HG03103 (cell line): ENCODE results near the gene RBCK1.

Source experiments
- ATAC-seq: cut with Tn5 transposase; IDR thresholded peaks from one replicate; pipeline ENCODE4 v1.9.1; 2021; ENCODE audit warnings: low read depth; ENCODE audit not compliant: unreplicated experiment

The RBCK1 gene

DNA sequence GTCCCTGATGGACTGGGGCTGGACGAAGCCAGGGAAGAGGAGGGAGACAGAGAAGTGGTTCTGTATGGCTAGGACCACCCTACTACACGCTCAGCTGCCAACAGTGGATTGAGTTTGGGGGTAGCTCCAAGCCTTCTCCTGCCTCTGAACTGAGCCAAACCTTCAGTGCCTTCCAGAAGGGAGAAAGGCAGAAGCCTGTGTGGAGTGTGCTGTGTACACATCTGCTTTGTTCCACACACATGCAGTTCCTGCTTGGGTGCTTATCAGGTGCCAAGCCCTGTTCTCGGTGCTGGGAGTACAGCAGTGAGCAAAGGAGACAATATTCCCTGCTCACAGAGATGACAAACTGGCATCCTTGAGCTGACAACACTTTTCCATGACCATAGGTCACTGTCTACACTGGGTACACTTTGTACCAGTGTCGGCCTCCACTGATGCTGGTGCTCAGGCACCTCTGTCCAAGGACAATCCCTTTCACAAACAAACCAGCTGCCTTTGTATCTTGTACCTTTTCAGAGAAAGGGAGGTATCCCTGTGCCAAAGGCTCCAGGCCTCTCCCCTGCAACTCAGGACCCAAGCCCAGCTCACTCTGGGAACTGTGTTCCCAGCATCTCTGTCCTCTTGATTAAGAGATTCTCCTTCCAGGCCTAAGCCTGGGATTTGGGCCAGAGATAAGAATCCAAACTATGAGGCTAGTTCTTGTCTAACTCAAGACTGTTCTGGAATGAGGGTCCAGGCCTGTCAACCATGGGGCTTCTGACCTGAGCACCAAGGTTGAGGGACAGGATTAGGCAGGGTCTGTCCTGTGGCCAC, 11.3 kb upstream of the RBCK1 start:
- no peak for ATAC-seq

DNA sequence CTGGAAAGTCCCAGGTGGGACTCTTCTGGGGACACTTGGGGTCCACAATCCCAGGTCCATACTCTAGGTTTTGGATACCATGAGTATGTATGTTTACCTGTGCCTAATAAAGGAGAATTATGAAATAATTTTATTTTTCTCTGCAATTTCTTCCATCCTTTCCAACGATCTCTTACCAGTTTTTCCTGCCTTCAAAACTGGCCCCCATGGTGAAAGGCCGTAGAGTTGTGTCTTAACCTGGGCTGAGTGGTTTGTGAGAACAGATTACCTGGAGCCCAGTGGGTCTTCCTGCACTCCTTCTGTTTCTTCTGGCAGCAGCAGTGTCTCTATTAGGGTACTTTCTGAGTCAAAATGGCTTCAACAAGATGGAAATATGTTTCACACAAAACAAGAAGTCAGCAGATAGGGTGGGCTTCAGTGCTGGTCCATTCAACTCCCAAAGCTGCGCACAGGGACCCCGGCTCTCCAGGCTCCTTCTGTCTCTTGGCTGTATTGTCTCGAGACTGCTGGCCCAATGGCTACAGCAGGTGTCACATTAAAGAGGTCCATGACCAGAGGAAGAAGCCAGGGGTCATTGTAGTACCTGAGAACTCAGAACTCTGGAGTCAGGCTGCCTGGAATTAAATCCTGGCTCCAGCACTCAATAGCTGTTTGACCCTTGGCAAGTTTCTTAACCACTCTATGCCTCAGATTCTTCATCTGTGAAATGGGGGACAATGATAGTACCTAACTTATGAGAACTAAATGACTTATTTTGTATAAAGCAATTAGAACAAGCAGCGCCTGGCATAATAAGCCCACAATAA, 10.5 kb upstream of the RBCK1 start:
- ATAC-seq, result no peak

DNA sequence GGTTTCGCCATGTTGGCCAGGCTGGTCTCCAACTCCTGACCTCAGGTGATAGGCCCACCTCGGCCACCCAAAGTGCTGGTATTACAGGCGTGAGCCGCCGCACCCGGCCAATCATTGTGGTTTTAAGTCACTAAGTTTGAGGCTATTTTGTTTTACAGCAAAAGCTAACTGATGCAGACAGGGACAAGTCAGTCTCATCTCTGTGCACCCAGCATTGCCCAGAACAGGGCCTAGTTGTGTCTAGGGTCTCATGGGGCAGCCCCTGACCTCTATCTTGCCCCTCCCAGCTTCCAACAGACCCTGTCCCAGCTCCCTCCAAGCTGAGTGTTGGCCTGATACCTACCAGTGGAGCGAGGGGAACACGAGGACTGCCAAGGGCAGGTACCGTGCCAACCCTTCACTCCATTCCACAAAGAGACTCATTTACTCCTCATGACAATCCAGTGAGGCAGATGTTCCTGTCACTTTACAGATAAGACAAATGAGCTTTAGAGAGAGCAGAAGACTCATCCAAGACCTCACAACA, 8.9 kb upstream of the RBCK1 start:
- no peak for ATAC-seq

DNA sequence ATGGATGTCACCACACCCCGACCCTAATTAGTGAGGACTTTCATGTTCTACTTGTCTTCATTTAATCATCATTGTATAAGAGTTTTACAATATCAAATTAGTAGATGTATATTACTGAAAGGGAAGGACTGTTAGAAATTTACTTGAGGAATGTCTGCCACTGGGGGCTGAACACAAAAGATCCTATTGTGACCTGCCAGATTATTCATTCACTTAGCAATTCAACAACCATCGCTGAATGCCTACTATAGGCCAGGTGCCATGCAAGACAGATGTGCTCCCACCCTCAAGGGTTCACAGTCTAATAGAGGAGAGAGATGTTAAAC, 8.0 kb upstream of the RBCK1 start:
- no peak for ATAC-seq

DNA sequence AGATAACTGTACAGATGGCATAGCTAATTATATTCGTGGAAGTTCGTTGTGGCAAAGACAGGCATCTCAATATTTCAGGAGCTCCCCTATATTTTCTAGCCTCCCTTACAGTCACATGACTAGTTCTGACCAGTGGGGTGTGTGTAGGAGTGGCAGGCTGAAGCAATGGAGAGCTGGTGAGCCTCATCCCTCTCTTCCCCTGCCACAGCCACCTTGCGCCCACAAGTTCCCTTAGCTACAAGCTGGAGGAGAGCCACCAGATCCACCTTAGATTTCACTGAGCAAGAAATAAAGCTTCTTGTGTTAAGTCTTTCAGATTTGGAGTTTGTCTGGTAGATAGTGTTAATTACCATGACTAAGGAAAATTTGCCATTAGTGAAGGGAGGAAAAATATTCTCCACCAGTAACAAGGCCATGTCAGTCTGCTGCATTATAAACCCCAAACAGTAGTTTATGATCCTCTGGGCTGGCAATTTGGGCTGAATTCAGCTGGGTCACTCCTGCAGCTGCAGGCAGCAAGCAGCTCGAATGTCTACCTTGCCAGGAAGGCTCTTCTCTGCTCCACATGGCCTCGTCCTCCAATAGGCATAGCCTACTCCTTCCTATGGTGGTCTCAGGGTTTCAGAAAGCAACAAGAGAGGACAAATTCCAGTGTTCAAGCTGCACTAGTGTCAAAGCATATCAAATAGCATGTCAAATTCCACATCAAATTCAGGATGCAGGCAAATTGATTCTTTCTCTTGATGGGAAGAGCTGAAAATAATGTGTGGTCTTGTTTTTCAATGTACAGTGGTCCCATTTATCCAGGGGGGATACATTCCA, 7.4 kb upstream of the RBCK1 start:
- no peak for ATAC-seq

DNA sequence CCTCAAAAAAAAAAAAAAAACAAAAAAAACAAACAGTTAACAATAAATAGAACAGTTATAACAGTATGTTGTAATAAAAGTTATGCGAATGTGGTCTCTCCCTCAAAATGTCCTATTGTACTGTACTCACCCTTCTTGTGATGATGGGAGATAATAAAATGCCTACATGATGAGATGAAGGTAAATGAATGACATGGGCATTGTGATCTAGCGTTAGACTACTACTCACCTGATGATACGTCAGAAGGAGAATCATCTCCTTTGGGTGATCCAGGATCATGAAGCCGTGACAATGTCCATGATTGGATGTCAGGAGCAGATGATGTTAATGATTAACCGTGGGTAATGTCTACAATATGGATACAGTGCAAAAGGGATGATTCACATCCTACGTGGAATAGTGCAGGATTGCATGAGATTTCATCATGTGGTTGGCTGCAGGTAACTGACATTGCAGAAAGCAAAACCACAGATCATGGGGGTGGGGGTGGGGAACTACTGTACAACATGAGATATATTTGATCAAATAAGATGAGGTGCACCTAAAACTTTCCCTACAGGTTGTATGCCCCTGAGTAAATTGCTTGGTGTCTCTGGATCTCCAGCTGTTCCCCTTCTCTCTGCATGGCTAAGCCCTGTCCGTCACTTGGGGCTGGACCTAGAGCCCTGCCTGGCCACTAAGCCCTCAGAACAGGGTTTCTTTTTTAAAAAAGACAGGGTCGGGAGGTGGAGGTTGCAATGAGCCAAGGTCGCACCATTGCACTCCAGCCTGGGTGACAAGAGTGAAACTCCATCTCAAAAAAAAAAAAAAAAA, 6.2 kb upstream of the RBCK1 start:
- ATAC-seq, result no peak

DNA sequence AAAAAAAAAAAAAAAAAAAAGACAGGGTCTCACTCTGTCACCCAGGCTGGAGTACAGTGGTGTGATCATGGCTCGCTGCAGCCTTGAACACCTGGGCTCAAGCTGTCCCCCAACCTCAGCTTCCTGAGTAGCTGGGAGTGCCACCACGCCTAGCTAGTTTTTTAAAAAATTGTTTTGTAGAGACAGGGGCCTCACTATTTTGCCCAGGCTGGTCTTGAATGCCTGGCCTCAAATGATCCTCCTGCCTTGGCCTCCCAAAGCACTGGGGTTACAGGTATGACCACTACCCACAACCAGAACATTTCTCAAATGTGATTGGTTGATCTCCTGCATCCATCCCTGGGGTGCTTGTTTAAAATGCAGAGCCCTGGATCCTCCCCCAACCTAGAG, 5.6 kb upstream of the RBCK1 start:
- no peak for ATAC-seq

DNA sequence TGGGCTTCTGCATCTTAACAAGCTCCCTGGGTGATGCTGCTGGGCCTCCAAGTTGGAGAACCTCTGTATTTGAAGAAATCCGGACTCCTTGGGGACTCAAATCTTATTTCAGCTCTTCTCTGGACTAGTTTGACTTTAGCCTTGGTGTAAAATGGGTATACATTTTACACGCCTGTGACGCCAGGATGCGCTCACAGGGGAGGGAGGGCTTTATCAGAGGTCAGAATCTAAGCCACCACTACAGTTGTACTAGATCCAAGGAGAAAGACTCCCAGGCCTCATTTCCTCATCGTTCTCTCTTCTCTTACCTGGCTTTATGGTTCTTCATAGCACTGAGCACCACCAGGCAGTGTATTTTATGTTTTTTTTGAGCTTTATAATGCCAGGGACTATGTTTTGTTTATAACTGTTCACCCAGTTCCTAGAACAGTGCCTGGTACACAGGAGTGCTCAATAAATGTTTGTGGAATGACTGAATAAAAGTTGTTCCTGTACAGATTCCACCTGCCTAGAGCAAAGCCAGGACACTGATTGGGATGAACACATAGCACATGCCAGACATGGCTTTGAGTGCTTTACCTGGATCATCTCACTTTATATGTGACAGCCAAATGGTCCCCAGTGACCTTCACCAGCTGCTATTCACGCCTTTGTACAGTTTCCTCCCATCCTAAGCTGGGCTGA, 5.1 kb upstream of the RBCK1 start:
- ATAC-seq, result no peak

DNA sequence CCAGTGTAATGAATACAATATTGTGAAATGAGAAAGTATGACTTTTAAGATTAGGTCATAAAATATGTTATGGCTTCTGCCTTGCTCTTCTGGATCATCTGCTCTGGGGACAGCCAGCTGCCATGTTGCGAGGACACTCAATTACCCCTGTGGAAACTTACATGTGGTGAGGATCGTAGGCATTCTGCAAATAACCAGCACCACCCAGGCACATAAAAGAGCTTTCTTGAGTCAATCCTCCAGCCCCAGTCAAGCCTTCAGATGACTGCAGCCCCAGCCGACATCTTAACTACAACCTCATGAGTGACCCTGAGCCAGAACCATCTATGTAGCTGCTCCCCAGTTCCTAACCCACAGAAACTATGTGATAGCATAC, 4.5 kb upstream of the RBCK1 start:
- ATAC-seq, result no peak

DNA sequence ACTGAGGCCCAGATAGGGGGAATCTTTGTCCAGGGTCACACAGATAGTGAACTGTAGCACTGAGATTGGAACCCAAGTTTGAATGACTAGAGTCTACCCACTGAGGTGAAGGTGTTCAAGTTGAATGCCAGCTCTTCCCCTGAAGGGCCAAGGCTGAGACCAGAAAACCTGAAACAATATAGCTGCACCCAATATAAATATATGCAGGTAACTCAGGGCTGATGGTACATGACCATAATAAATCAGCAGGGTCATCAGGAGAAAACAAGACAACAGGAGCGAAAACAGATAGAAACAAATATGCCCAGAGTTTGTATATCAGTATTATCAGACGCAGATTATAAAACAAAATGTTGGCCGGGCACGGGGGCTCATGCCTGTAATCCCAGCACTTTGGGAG, 4.0 kb upstream of the RBCK1 start:
- no peak for ATAC-seq

DNA sequence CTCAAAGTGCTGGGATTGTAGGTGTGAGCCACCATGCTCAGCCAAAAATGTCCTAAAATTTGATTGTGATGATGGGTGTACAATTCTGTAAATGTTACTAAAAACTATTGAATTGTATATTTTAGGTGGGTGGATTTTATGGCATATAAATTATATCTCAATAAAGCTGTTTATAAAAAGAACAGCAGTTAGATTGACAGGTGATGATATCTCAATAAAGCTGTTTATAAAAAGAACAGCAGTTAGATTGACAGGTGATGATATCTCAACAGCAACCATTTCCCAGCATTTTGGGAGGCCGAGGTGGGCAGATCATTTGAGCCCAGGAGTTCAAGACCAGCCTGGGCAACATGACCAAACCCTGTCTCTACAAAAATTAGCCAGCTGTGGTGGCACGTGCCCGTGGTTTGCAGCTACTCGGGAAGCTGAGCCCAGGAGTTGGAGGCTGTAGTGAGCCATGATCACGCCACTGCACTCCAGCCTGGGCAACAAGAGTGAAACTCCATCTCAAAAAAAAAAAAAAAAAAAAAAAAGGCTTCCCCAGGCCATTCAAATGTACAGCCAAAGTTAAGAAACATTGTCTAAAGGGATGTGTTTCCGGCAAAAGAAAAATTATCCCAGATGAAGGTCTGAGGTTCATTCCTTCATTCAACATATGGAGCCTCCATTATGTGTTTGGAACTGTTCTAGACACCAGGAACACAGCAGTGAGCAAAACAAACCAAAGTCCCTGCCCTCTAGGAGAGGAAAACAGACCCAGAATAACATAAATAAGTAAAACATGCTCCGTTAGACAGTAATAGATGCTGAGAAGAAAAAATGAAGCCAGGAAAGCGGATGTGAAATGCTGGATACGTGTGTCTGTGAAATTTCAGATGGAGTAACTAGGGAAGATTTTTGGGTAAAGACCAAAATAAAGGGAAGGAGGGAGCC, 1.6 kb upstream of the RBCK1 start:
- no peak for ATAC-seq

DNA sequence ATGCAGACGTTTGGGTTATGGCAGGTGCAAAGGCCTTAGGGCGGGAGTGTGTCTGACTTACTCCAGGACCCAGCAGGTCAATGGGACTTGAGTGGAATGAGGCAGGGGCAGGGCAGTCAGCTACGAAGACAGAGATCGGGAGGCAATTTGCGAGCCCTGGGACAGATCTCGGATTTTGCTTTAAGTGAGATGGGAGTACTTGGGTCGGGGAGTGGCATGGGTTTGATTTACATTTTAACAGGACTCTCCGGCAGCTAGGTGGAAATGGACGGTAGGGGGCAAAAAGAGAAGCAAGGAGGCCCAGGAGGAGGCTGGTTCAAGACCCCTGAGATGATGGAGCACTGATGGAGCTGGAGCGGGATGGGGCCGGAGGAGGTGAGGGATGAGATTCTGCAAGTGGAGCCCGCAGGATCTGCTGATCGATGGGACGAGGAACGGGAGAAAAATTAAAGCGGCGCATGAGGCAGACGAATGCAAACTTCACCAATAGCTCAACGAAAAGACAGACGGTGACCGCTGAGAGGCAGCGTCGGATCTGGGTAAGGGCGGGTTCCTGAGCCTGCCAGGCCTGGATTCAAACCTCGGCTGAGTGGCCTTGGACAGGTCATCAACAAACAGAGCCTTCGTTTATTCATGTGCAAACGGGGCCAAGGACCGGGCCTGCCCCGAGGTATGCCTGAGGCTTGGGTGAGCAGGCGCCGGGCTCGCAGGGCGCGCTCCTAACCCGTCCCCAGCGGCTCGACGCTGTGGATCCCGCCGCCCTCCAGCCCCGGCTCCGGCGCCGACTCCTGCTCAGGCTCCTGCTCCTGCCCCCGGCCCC, 756 bp upstream of the RBCK1 start:
- ATAC-seq, result peak; percentile 53

DNA sequence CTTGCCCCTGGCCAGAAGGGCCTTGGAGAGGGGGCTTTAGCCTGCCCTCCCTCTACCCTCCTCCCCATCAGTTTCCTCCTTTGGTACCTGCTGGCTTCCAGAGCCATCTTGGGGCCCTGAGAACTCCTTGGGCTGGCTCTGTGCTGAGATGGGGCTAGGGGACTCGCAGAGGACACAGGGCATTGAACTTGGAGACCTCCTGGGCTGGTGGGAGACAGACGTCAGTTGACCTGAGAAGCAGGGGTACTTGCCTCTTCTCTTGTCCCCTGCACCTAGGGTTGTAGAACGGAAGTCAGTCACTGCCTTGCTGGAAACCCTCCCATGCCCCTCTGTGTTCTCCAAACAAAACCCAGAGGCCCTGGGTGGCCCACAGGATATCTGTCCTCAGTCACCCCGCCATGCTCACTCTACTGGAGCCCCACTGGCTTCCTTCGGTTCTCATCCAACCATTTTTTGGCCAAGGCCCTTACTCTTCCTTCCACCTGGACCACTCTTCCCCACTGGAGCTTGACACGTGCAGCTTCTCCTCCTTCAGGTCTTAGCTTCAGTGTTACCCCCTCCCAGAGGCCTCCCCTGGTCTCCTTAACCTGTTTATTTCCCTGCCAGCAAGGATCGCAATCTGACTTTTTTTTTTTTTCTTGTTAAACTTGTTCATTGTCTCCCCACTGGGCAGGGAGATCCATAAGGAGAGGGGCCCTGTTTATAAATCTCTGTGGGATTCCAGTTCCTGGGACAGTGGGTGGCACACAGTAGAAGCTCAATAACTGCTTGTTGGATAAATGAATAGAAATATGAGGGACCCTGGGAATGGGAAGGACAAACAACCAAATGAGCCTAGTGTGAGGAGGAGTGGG, 971 bp downstream of the RBCK1 start:
- peak; percentile 14 for ATAC-seq

DNA sequence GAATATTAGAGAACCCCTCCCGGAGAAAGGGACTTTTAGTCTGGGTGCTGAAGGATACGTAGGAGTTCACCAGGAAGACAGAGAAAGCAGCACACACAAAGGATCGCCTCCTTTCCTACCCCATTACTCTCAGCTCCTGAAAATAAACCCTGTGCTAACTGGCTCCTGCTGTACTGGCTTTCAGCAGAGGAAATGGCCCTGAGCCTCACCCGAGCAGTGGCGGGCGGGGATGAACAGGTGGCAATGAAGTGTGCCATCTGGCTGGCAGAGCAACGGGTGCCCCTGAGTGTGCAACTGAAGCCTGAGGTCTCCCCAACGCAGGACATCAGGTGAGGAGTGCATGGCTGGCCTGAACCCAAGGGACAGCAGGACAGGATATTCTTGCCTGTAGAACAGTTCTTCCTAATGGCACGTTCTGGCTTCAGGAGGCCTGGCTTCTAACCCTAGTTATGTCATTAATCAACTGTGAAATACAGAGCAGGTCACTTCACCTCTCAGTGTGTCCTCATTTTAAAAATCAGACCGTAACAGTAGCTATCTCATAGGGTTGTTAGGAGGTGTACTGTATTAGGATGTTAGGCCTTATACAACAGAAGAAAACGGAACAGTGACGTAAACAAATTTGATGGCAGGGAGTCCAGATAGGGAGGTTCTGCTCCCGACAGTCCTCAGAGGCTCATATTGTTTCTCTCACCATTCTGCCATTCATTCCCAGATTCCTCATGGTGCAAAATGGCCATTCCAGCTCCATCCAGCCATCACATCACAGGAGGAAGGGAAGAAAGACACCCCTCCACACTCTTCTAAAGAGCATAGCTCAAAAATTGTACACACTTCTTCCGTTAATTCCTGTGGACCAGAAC, 1.8 kb downstream of the RBCK1 start:
- ATAC-seq, result no peak

DNA sequence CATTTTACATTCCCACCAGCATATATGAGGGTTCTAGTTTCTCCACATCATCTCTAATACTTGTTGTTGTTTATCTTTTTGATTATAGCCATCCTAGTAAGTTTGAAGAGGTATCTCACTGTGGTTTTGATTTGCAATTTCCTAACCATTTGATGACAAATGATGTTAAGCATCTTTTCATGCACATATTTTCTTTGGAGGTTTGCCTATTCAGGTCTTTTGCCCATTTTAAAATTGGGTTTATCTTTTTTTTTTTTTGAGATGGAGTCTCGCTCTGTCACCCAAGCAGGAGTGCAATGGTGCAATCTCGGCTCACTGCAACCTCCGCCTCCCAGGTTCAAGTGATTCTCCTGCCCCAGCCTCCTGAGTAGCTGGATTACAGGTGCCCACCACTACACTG, 4.0 kb downstream of the RBCK1 start:
- ATAC-seq, result no peak

DNA sequence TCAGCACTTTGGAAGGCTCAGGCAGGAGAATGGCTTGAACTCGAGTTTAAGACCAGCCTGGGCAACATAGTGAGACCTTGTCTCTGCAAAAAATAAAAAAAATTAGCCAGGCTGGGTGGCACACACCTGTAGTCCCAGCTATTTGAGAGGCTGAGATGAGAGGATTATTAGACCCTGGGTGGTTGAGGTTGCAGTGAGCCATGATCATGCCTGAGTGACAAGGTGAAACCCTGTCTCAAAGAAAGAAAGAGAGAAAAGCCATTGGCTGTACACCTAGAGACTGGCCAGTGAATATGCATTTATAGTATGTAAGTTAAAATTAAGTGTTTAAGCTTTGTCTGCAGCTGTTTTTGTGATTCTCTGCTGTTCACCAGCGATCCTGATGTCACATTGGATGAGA, 6.1 kb downstream of the RBCK1 start:
- no peak for ATAC-seq
